Glutamatergic neuron (in vitro differentiated cells): Measurements from ENCODE around the gene GPLD1. TPM values are rescaled to one million over a fixed set of nuclear protein-coding genes. Genes with fewer than 3 reads are reported as not detected.

Experiments used
- DNase-seq: peaks from one replicate; pipeline ENCODE4 v3.0.0; 2022
- H3K27ac Mint-ChIP-seq: one replicate; pipeline ENCODE4 v1.8.0; 2020; ENCODE audit warnings: mild to moderate bottlenecking, mixed read lengths, inconsistent platforms; ENCODE audit not compliant: unreplicated experiment
- H3K27me3 Mint-ChIP-seq: one replicate; pipeline ENCODE4 v1.8.0; 2020; ENCODE audit warnings: mild to moderate bottlenecking, moderate library complexity, mixed read lengths, inconsistent platforms; ENCODE audit not compliant: unreplicated experiment
- H3K36me3 Mint-ChIP-seq: one replicate; pipeline ENCODE4 v1.8.0; 2020; ENCODE audit warnings: mild to moderate bottlenecking, mixed read lengths, inconsistent platforms; ENCODE audit not compliant: unreplicated experiment
- H3K4me1 Mint-ChIP-seq: one replicate; pipeline ENCODE4 v1.8.0; 2020; ENCODE audit warnings: mild to moderate bottlenecking, low read depth, mixed read lengths, inconsistent platforms; ENCODE audit not compliant: unreplicated experiment
- H3K4me3 Mint-ChIP-seq: one replicate; pipeline ENCODE4 v1.8.0; 2020; ENCODE audit warnings: mild to moderate bottlenecking, mixed read lengths, inconsistent platforms; ENCODE audit not compliant: unreplicated experiment
- H3K9me3 Mint-ChIP-seq: one replicate; pipeline ENCODE4 v1.8.0; 2020; ENCODE audit warnings: mild to moderate bottlenecking, moderate library complexity, mixed read lengths, inconsistent platforms; ENCODE audit not compliant: unreplicated experiment
- CTCF ChIP-seq: fragments of 200-600 bp; sonication (generic); IDR thresholded peaks from one replicate; pipeline ENCODE4 v1.5.0; 2021; ENCODE audit not compliant: partially characterized antibody, unreplicated experiment
- total RNA-seq: library from RNA; stranded (reverse); fragmentation: NEBNext Ultra II Directional; extraction: Animal tissue kit (Norgen Biotek cat#: 25700); gene quantifications from one replicate; pipeline ENCODE4 v1.2.1, GENCODE V29; 2021; ENCODE audit not compliant: unreplicated experiment

GPLD1 gene
- total RNA-seq, 1 donor from 2014 or later = 2.0 TPM

GRCh38 chr6:24506814-24507520 is 17.6 kb upstream of the GPLD1 start:
- Mint-ChIP-seq H3K4me3 (no peak overlapping the region), H3K4me1 (no peaks in the 10 kb centered on the region), H3K36me3 (no peaks in the 10 kb centered on the region), H3K27me3 (peaks cover 2% of the 10 kb centered on the region), H3K9me3 (peaks cover 1% of the 10 kb centered on the region), H3K27ac (no peak overlapping the region)
- DNase-seq = no peak
- no peak for TF ChIP-seq CTCF

- Mint-ChIP-seq H3K27me3 (no peaks in the 10 kb centered on the region), H3K27ac (no peak overlapping the region), H3K36me3 (no peaks in the 10 kb centered on the region), H3K9me3 (peaks cover 1% of the 10 kb centered on the region), H3K4me1 (no peaks in the 10 kb centered on the region), H3K4me3 (no peak overlapping the region)
- DNase-seq = no peak
- no peak for TF ChIP-seq CTCF
Measured at GRCh38 chr6:24504649-24505586, 15.5 kb upstream of the GPLD1 start.

- Mint-ChIP-seq H3K27ac (no peak overlapping the region), H3K4me3 (no peak overlapping the region), H3K9me3 (peaks cover 1% of the 10 kb centered on the region), H3K4me1 (no peaks in the 10 kb centered on the region), H3K27me3 (no peaks in the 10 kb centered on the region), H3K36me3 (no peaks in the 10 kb centered on the region)
- no peak for DNase-seq
- TF ChIP-seq CTCF = no peak
Measured at GRCh38 chr6:24504287-24504648, 14.9 kb upstream of the GPLD1 start.

- no peak for TF ChIP-seq CTCF
- Mint-ChIP-seq H3K27ac (no peak overlapping the region), H3K9me3 (peaks cover 1% of the 10 kb centered on the region), H3K36me3 (peaks cover 9% of the 10 kb centered on the region), H3K27me3 (peaks cover 1% of the 10 kb centered on the region), H3K4me3 (no peak overlapping the region), H3K4me1 (no peaks in the 10 kb centered on the region)
- no peak for DNase-seq
Measured at GRCh38 chr6:24501914-24502313, 12.5 kb upstream of the GPLD1 start.

GRCh38 chr6:24501374-24501773 is 12.0 kb upstream of the GPLD1 start:
- no peak for TF ChIP-seq CTCF
- Mint-ChIP-seq H3K27ac (no peak overlapping the region), H3K36me3 (peaks cover 14% of the 10 kb centered on the region), H3K4me3 (no peak overlapping the region), H3K27me3 (peaks cover 1% of the 10 kb centered on the region), H3K4me1 (no peaks in the 10 kb centered on the region), H3K9me3 (peaks cover 4% of the 10 kb centered on the region)
- DNase-seq = no peak
